ENCODE measurements around the gene NBEA. TPM values are rescaled to one million over a fixed set of nuclear protein-coding genes. Genes with fewer than 3 reads are reported as not detected.

NBEA gene
- total RNA-seq, 1 donor from 2014 or later = 6.6 TPM

DNA sequence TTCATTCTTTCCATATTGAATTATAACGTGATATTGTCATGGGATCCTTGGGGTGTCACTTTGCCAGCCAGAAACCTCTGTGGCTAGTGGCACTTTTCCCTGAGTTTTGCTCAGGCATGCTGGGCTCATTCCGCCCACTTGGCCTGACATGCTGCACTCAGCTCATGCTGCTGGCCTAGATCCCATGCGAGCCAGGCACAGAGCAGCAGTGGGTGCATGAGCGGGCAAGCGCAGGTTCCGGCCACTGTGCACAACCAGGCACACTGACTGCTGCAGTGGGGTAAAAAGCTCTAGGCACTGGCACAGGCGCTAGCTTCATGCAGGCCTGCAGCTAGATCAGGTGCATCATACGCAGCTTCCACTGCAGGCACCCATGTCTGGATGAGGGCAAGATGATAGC lies 313.2 kb downstream of the NBEA start:
- intact Hi-C loops (cut with DNase I) = no loop called here
- H3K27ac ChIP-seq = no peak overlapping the region
- TF ChIP-seq, protein P1, sequence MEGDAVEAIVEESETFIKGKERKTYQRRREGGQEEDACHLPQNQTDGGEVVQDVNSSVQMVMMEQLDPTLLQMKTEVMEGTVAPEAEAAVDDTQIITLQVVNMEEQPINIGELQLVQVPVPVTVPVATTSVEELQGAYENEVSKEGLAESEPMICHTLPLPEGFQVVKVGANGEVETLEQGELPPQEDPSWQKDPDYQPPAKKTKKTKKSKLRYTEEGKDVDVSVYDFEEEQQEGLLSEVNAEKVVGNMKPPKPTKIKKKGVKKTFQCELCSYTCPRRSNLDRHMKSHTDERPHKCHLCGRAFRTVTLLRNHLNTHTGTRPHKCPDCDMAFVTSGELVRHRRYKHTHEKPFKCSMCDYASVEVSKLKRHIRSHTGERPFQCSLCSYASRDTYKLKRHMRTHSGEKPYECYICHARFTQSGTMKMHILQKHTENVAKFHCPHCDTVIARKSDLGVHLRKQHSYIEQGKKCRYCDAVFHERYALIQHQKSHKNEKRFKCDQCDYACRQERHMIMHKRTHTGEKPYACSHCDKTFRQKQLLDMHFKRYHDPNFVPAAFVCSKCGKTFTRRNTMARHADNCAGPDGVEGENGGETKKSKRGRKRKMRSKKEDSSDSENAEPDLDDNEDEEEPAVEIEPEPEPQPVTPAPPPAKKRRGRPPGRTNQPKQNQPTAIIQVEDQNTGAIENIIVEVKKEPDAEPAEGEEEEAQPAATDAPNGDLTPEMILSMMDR (IDR thresholded peaks at IDR 0.05) = no peak
- no peak overlapping the region for H3K4me3 ChIP-seq
- no peaks in the 10 kb centered on the region for H3K4me1 ChIP-seq
- no peaks in the 10 kb centered on the region for H3K27me3 ChIP-seq (ENCODE audit: low read depth)
- peaks cover 7% of the 10 kb centered on the region for H3K36me3 ChIP-seq
- H3K9me3 ChIP-seq = no peaks in the 10 kb centered on the region
- ATAC-seq (no peak), DNase-seq (no peak)

GRCh38 chr13:35256459-35257148 lies 314.5 kb downstream of the NBEA start:
- Histone ChIP-seq H3K4me3 (no peak overlapping the region), H3K4me1 (no peaks in the 10 kb centered on the region), H3K27me3 (ENCODE audit: low read depth) (no peaks in the 10 kb centered on the region), H3K27ac (no peak overlapping the region), H3K9me3 (no peaks in the 10 kb centered on the region), H3K36me3 (peaks cover under 1% of the 10 kb centered on the region)
- intact Hi-C loops (cut with DNase I) = no loop called here
- TF ChIP-seq, protein P1 (IDR thresholded peaks at IDR 0.05) = no peak
- ATAC-seq = peak; percentile 21 to 53
- no peak for DNase-seq

DNA sequence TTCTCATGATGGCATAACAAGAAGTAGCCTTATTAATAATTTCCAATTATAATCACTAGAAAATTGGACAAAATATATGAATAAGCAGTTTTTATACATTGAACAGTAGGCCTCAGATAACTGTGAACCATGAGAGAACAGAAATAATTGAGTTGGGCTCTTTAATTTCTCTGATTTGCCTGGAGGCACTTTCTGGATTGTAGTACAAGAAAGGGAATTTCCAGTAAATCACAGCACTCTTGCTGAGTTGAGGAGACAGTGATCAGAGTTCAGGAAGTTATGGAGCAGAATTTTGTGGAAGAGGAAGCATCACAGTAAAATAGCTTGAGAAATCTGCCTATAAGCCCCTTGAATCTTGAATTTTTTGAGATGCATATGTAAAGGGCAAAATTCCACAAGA lies 318.2 kb downstream of the NBEA start:
- H3K4me1 ChIP-seq = no peaks in the 10 kb centered on the region
- no peak overlapping the region for H3K27ac ChIP-seq
- no peaks in the 10 kb centered on the region for H3K9me3 ChIP-seq
- TF ChIP-seq, protein P1 (IDR thresholded peaks at IDR 0.05) = no peak
- DNase-seq (no peak), ATAC-seq (no peak)
- no peaks in the 10 kb centered on the region for H3K36me3 ChIP-seq
- no peaks in the 10 kb centered on the region for H3K27me3 ChIP-seq (ENCODE audit: low read depth)
- intact Hi-C loops (cut with DNase I) = no loop called here
- H3K4me3 ChIP-seq = no peak overlapping the region

- Histone ChIP-seq H3K9me3 (no peaks in the 10 kb centered on the region), H3K27ac (no peak overlapping the region), H3K4me1 (no peaks in the 10 kb centered on the region), H3K27me3 (ENCODE audit: low read depth) (no peaks in the 10 kb centered on the region), H3K4me3 (no peak overlapping the region), H3K36me3 (no peaks in the 10 kb centered on the region)
- intact Hi-C loops (cut with DNase I) = no loop called here
- DNase-seq = no peak
- TF ChIP-seq, protein P1 (IDR thresholded peaks at IDR 0.05) = no peak
- no peak for ATAC-seq
Observed at GRCh38 chr13:35266412-35266811, 324.3 kb downstream of the NBEA start.

GRCh38 chr13:35278917-35279316 lies 336.8 kb downstream of the NBEA start:
- Histone ChIP-seq H3K9me3 (no peaks in the 10 kb centered on the region), H3K27me3 (ENCODE audit: low read depth) (no peaks in the 10 kb centered on the region), H3K4me3 (no peak overlapping the region), H3K27ac (no peak overlapping the region), H3K4me1 (no peaks in the 10 kb centered on the region), H3K36me3 (no peaks in the 10 kb centered on the region)
- TF ChIP-seq, protein P1 (IDR thresholded peaks at IDR 0.05) = no peak
- DNase-seq = no peak
- no peak for ATAC-seq
- intact Hi-C loops (cut with DNase I) = no loop called here
